ENCODE measurements around the gene MAIP1. TPM values are rescaled to one million over a fixed set of nuclear protein-coding genes. Genes with fewer than 3 reads are reported as not detected.

The MAIP1 gene
- total RNA-seq, 1 experiment from 2014 or later, result 32.3 TPM

- Histone ChIP-seq H3T11ph (ENCODE audit: low read length) (no peak overlapping the region), H3K9me3 (ENCODE audit: control insufficient read depth, low read depth, low read length) (no peaks in the 10 kb centered on the region), H2BK15ac (ENCODE audit: low read depth, low read length) (no peak overlapping the region), H2BK120ac (ENCODE audit: low read depth, low read length, poor library complexity, severe bottlenecking) (no peak overlapping the region), H3K4me2 (ENCODE audit: insufficient read depth, insufficient read length, low read length) (no peak overlapping the region), H4K91ac (ENCODE audit: insufficient read length, low read depth, low read length) (no peak overlapping the region), H3K4ac (ENCODE audit: low read depth, low read length) (no peak overlapping the region), H3K27ac (ENCODE audit: insufficient read length, low read depth, low read length) (no peak overlapping the region), H4K20me1 (ENCODE audit: control insufficient read depth, insufficient read depth, insufficient read length) (no peaks in the 10 kb centered on the region), H3K27me3 (ENCODE audit: insufficient read depth, low read length) (no peaks in the 10 kb centered on the region), H2BK20ac (ENCODE audit: low read depth, low read length, poor library complexity, severe bottlenecking) (no peak overlapping the region), H2AFZ (ENCODE audit: low read length) (no peak overlapping the region), H3K18ac (ENCODE audit: insufficient read length, low read depth, low read length) (no peak overlapping the region), H2BK5ac (ENCODE audit: insufficient read length, low read length) (no peak overlapping the region), H4K8ac (replicated peaks; ENCODE audit: insufficient read length, low read depth, low read length) (no peak overlapping the region), H2BK12ac (ENCODE audit: insufficient read length, low read depth, low read length) (no peak overlapping the region), H3K23me2 (ENCODE audit: insufficient read length, low read depth, low read length, poor library complexity, severe bottlenecking) (no peaks in the 10 kb centered on the region), H3K79me1 (ENCODE audit: insufficient read depth, low read depth, low read length, poor library complexity, severe bottlenecking) (no peaks in the 10 kb centered on the region), H2AK5ac (ENCODE audit: insufficient read length, low read length) (no peak overlapping the region), H3K56ac (ENCODE audit: insufficient read length, low read depth, low read length) (no peak overlapping the region), H3K14ac (ENCODE audit: insufficient read depth, low read length) (no peak overlapping the region), H3K23ac (ENCODE audit: insufficient read length, low read depth, low read length) (no peak overlapping the region), H3K79me2 (ENCODE audit: insufficient read depth, low read length) (no peaks in the 10 kb centered on the region), H3K4me1 (ENCODE audit: insufficient read depth, low read length) (no peaks in the 10 kb centered on the region), H3K9ac (ENCODE audit: extremely low read depth, insufficient read length, low read length) (no peak overlapping the region), H4K5ac (ENCODE audit: insufficient read length, low read depth, low read length) (no peak overlapping the region)
- H3K27ac Mint-ChIP-seq, result no peak overlapping the region
- WGBS (ENCODE audit: extremely low coverage, insufficient read length, low lambda C conversion rate), result no CpG with 5 or more reads among the region's 3 CpGs
- DNase-seq, result no peak
- no peaks in the 10 kb centered on the region for H3K36me3 Mint-ChIP-seq (ENCODE audit: insufficient read depth in 1 of 3, low read depth in 3 of 3)
- H3K9me3 Mint-ChIP-seq, result 0 out of 5 replicates have a peak, but pooled peaks cover 0 to 1% of the 10 kb centered on the region in 2 experiments
- H3K4me1 Mint-ChIP-seq, result no peaks in the 10 kb centered on the region
- H3K27me3 Mint-ChIP-seq (ENCODE audit: low read depth), result no peaks in the 10 kb centered on the region; the same call in 1 of the 2 replicates
- TF ChIP-seq CTCF (conservative IDR thresholded peaks at IDR 0.05), result no peak
- no peak overlapping the region for H3K4me3 Mint-ChIP-seq
Measured at GRCh38 chr2:199997296-199997695, 41.9 kb downstream of the MAIP1 start.
